Calu3 (cell line): ENCODE results near the gene SEC16B. TPM values are rescaled to one million over a fixed set of nuclear protein-coding genes. Genes with fewer than 3 reads are reported as not detected.

ENCODE experiments used
- BruUV-seq: library from RNA; stranded (reverse); fragments of 400-500 nt; replicated peaks from 2 replicates; lab custom pipeline; 2021; lab: Mats Ljungman, UMichigan
- CTCF ChIA-PET: fragments of 300-600 bp; sonication (Branson Sonifier 250); formaldehyde crosslinking; loops from one replicate; lab custom pipeline; 2022; ENCODE audit warnings: antibody characterized with exemption; lab: Charles Lee
- DNase-seq: peaks from one replicate; pipeline ENCODE4 v3.0.0; 2022
- H3K27ac Mint-ChIP-seq: one replicate; pipeline ENCODE4 v1.8.0; 2022; ENCODE audit warnings: mixed read lengths; ENCODE audit not compliant: unreplicated experiment
- H3K27me3 Mint-ChIP-seq: one replicate; pipeline ENCODE4 v1.8.0; 2022; ENCODE audit warnings: mixed read lengths; ENCODE audit not compliant: unreplicated experiment
- H3K36me3 Mint-ChIP-seq: one replicate; pipeline ENCODE4 v1.8.0; 2022; ENCODE audit warnings: mild to moderate bottlenecking, moderate library complexity, mixed read lengths; ENCODE audit not compliant: insufficient read depth, unreplicated experiment
- H3K4me1 Mint-ChIP-seq: one replicate; pipeline ENCODE4 v1.8.0; 2022; ENCODE audit warnings: mild to moderate bottlenecking, low read depth, mixed read lengths; ENCODE audit not compliant: unreplicated experiment
- H3K4me3 Mint-ChIP-seq: one replicate; pipeline ENCODE4 v1.8.0; 2022; ENCODE audit warnings: mild to moderate bottlenecking, low read depth, moderate library complexity, mixed read lengths; ENCODE audit not compliant: unreplicated experiment
- H3K9me3 Mint-ChIP-seq: one replicate; pipeline ENCODE4 v1.8.0; 2022; ENCODE audit warnings: low read depth, mixed read lengths; ENCODE audit not compliant: unreplicated experiment
- CTCF ChIP-seq: fragments of 200-600 bp; IDR thresholded peaks from one replicate; pipeline ENCODE4 v1.8.0; 2022; ENCODE audit warnings: antibody characterized with exemption; ENCODE audit not compliant: unreplicated experiment
- intact Hi-C: fragments of 100-400 bp; cut with micrococcal nuclease; formaldehyde crosslinking; loops from one replicate; pipeline ENCODE4 v1.10.0; 2022; ENCODE audit not compliant: unreplicated experiment
- total RNA-seq: library from RNA; stranded (reverse); gene quantifications from 2 replicates; pipeline ENCODE4 v1.2.3, GENCODE V29; 2022

The SEC16B gene
- total RNA-seq, 1 experiment from 2014 or later, result 4.2 TPM

- Mint-ChIP-seq H3K4me1 (peaks cover 13% of the 10 kb centered on the region), H3K36me3 (no peaks in the 10 kb centered on the region), H3K9me3 (no peaks in the 10 kb centered on the region), H3K27ac (no peak overlapping the region), H3K27me3 (no peaks in the 10 kb centered on the region), H3K4me3 (no peak overlapping the region)
- CTCF ChIA-PET, result no interaction called here
- no peak for DNase-seq
- no TSS peak for BruUV-seq
- no peak for TF ChIP-seq CTCF
- intact Hi-C loops, result no loop called here
These were observed 5.5 kb downstream of the SEC16B start for GRCh38 chr1:177964336-177964735.

GRCh38 chr1:177960939-177961622 is 8.8 kb downstream of the SEC16B start:
- Mint-ChIP-seq H3K27ac (no peak overlapping the region), H3K4me3 (no peak overlapping the region), H3K36me3 (no peaks in the 10 kb centered on the region), H3K9me3 (no peaks in the 10 kb centered on the region), H3K27me3 (no peaks in the 10 kb centered on the region), H3K4me1 (peaks cover 6% of the 10 kb centered on the region)
- DNase-seq, result no peak
- no TSS peak for BruUV-seq
- TF ChIP-seq CTCF, result no peak
- CTCF ChIA-PET, result no interaction called here
- intact Hi-C loops, result no loop called here

GRCh38 chr1:177959811-177960515 is 9.9 kb downstream of the SEC16B start:
- Mint-ChIP-seq H3K27me3 (no peaks in the 10 kb centered on the region), H3K4me3 (no peak overlapping the region), H3K36me3 (no peaks in the 10 kb centered on the region), H3K4me1 (peaks cover 6% of the 10 kb centered on the region), H3K9me3 (no peaks in the 10 kb centered on the region), H3K27ac (no peak overlapping the region)
- no TSS peak for BruUV-seq
- peak; percentile 40 for TF ChIP-seq CTCF
- peak; percentile 13 for DNase-seq
- intact Hi-C loops, result loop anchor here (10.0 kb wide), 1 partner anchor 225 kb away; no protein-coding TSS in a partner anchor
- CTCF ChIA-PET, result no interaction called here

GRCh38 chr1:177958092-177958491 is 11.8 kb downstream of the SEC16B start:
- no TSS peak for BruUV-seq
- no peaks in the 10 kb centered on the region for H3K36me3 Mint-ChIP-seq
- H3K4me3 Mint-ChIP-seq, result no peak overlapping the region
- TF ChIP-seq CTCF, result no peak
- no peak for DNase-seq
- CTCF ChIA-PET, result interaction anchor here (0.9 to 1.2 kb wide), 2 partner anchors 9 to 12 kb away, joined by 3 to 4 read pairs; partner anchors contain the start of gene SEC16B
- peaks cover 6% of the 10 kb centered on the region for H3K4me1 Mint-ChIP-seq
- H3K27ac Mint-ChIP-seq, result no peak overlapping the region
- H3K27me3 Mint-ChIP-seq, result no peaks in the 10 kb centered on the region
- no peaks in the 10 kb centered on the region for H3K9me3 Mint-ChIP-seq
- intact Hi-C loops, result loop anchor here (10.0 kb wide), 1 partner anchor 227 kb away; no protein-coding TSS in a partner anchor
